Kidney glomerular epithelial cell (primary cell): ENCODE results near the gene RAB40C.

Experiments
- DNase-seq: peaks from one replicate; lab custom pipeline; 2025; lab: John Stamatoyannopoulos, UW

RAB40C gene

DNA sequence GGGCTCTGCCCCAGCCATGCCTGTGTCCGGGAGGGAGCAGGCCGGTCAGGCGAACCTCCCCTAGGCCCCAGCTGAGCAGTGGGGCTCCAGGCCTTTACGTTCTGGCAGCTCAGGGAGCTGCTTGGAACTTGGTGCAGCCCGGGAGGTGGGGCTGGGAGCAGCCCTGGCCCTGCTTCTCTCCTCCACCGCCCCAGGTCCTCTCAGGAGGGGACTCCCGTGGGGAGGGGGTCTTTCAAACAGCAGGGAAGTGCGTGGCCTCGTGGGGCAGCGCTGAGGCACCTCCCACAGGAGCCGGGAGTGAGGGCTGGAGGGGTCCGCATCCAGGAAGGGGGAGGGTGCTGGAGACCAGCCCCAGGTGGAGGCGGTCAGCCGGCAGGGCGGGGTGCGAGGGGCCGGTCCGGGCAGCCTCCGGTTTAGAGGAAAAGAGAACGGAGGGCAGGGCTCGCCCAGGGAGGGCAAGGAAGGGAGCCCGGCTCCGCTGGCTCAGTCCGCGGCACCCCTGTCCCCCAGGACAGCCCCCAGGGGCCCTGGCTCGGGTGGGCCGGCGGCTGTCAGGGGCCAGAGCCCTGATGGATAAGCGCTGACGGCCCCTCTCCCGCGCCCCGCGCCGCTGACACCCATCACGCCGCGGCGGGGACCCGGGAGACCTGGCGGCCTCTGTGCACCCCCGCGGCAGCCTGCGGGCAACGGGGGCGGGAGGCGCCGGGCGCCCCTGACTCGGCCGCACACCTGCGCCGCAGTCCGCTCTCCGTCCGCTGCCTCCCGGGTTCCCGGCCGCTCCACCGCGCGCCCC, 30.3 kb upstream of the RAB40C start:
- no peak for DNase-seq

DNA sequence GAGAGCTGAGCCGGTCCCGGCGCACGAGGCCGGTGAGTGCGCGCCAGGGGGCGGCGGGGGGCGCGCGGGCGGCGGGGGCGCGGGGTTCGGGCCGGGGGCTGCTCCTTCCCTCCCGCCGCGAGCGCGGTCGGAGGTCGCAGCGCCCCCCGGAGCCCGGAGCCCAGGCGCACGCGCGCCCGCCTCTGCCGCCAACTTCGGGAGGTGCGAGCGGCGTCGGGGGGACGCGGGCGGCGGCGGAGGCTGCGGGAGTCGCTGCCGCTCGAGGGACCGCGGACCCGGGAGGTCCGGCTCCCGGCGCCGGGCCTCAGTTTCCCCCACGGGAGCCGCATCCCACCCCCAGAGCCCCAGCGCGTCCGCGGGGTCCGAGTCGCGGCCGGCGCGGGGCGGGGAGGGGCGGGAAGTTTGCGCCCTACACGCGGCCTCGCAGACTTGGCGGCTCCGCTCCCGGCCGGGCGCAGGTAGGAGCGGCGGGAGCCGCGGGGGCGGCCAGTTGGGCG, 29.6 kb upstream of the RAB40C start, which contains the start of gene PRR35:
Gene PRR35 (plus strand): TSS at position 191 of the 497 bp plus-strand sequence. CDS start 2,901 bp downstream, outside the sequence.
- no peak for DNase-seq

DNA sequence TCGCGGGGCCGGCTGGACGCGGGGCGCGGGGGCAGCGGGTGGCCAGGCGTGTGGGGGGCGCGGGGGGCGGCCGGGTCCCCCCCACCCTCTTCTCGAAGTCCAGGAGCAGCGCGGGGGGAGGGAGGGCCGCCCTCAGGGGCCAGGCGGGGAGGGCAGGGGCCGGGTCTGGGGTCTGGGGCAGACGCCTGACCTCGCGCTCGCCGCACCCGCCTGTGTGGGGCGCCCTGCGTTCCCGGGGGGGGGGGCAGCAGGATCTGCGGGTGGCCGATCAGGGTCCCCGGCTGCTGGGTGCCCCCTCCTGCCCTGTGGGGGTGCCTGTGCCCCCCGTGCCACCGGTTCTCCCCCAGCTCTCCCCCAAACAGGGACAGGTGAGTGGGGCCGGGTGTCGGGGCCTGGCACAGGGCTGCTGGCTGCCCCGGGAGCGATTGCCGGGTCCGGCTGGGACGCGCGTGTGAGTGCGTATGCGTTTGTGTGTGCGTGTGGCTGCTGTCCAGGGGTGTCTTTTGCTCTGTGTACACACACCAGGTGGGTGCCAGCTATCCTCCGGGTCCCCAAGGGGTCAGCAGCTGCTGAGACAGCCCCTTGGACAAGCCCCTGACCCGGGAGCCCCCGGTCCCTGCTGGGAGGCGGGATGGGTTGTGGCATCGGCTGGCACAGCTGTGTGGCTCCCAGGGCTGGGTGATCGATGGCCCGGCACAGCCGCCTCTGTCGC, 29.0 kb upstream of the RAB40C start:
- DNase-seq: no peak

DNA sequence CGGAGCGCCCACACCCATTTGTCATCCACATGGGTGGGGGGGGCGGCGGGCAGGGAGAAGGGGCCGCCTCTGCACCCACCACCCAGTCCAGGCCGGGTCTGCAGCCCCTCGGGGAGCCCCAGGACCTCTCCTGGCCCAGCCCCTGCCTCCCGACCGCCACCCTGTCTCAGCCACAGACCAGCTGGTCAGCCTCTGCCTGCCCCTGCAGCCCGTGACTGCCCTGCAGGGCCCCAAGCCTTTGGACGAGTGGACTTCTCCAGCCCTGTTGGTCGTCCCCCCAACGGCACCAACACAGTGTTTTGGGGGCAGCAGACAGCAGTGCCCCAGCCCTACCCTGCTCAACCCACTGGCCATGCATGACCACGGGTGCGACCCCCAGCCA, 28.5 kb upstream of the RAB40C start:
- DNase-seq: no peak

DNA sequence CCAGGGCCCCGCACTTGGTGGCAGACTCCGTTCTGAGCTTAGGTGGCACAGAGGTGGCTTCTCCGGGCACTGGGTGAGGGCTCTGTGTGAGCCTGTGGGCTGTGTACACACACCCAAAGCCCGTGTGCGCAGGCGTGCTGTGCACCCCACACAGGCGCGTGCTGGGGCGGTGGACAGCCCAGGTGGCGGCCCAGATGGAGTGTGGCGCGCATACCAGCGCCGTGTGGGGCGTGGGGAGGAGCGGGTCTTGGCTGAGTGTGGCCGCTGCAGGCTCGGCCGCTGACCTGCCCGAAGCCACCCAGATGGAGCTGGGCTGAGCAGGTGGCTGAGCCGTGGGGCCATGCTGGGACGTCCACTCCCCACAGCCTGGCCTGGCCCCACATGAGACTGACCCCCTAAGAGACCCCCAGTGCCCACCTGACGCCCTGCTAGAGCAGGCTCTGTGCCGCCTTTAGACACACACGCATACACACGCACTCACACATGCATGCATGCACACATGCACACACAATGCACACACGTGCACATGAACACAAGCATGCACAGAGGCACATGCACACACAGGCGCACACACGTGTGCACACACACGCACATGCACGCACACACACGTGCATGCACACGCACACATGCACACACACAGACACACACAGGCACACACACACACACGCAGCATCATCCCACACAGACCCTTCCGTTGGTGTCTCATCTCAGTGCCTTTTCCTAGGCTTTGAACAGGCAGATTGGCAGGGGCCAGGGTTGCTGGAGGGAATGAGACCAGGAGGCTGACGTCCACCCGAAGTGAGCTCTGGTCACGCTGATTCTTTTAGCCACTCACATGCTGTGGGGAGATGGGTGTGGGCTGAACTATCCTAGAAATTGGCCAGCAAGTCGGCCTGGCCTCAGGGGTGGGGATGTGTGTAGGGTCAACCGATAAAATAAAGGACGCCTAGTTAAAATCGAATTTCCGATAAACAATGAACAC, 27.6 kb upstream of the RAB40C start:
- DNase-seq: no peak

DNA sequence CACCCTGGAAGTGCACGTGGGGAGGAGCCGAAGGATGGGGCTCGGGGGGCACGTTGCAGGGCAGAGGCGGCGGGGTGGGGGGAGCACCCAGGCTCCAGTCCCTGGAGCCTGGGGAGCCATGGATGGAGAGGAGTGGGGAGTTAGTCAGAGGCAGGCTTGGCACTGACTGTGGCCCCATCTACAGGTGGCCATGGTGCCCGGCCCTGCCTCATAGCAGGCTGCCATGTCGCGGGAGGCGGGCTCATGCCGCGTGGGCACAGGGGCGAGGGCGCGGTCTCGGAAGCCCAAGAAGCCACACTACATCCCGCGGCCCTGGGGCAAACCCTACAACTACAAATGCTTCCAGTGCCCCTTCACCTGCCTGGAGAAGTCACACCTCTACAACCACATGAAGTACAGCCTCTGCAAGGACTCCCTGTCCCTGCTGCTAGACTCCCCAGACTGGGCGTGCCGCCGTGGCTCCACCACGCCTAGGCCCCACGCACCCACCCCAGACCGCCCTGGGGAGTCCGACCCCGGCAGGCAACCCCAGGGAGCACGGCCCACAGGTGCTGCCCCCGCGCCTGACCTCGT, 26.7 kb upstream of the RAB40C start:
- DNase-seq: no peak

DNA sequence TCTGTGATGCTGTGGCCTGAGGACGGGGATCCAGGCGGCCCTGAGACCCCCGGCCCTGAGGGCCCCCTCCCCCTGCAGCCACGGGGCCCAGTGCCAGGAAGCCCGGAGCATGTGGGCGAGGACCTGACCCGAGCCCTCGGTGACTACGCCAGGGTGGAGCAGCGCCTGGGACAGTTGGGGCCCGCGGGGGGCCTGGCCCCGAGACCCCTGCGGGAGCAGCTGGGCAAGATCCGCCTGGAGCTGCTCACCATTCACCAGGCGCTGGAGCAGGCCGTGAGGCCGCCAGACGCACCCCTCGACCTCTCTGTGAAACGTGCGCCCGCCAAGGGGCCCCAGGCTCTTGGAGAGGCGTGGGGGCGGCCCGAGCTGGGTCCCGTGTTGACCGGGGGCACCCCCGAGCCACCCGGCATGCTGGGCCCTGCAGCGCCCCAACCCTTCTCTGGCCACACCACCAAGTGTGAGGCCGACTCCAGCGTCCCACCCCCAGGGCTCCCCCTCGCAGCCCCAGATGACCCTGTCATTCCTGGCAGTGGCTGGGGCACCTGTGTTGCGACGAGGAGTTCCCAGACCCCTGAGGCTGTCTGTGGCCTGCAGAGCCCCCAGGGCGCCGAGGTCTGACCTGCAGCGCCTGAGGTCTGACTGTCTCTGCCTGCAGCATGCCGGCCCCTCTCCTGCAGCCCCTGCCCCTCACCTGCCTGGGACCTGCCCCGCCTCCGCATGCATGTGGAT, 25.0 kb upstream of the RAB40C start:
- no peak for DNase-seq

DNA sequence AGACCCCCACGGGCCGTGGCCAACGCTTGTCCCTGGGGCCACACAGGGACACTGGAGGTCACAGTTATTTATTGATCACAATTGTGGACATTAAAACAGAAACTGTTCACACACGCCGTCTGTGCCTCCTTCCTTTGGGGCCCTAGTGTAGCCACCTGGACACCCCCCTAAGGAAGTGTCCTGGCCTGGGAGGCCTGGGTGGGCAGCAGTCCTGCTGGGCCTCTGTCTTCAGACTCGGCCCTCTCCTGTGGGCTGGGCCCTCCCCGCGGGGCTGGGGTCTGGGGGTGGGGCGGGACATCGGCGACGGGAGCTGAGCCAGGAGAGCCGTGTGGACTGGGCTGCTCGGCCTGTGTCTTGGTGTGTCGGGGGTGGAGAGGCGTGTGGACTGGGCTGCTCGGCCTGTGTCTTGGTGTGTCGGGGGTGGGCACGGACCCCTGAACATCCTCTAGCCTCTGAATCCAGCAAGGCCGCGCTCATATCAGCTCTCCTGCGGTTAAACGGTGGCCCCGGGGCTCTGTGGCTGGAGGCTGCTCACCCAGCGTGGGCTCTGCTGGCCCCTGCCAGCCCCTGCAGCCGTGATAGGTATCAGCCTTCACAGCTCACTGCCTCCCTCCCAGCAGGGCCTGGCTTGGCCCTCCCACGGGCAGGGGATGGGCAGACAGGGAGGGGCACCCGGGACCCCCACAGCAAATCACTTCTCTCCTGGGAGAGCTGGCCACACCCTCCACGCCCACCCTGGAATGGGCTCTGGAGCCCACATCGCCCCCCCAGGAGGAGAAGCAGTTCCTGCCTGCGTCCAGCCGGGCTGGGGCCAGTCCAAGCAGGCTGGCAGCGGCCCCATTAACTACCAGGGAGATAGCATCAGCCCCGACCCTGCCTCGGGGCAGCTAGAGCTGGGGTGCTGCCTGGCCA, 24.2 kb upstream of the RAB40C start:
- no peak for DNase-seq

DNA sequence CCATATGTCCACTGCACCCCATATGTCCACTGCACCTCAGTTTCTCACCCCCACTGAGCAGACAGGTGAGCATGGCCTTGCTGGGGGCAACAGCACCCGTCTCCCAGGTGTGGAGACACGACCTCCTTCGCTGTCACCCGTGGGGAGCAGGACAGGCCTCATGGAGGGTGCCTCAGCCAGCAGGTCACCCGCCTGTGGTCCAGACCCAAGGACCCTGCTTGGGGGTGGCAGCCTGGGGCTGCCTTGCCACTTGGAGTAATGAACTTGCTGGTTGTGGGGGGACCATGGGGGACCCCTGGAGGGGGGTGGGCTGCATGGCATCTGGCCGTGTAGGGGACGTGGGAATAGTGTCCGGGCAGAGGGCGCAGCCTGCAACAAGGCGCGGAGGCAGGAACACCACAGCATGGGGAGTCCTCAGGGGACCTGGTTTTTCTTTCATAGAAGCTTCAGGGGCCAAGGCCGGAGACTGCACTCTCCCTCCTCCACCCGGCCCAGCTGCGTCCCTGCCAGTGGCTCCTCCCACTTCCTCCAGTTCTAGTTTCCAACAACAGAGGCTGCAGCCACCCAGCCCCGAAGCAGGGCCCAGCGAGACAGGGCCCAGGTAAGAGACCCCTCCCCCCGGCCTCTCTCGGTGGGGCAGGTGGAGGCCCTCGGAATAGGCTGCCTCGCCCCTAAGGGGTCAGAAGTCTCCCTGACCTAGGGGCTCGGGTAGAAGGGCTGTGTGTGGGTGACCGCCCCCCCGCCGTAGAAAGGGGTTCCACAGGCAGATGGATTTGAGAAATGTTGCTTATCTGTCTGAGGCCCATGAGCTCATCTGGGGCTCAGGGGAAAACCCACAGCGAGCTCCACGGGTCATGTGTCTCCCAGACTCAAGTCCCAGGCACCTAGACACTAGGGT, 23.1 kb upstream of the RAB40C start, which contains the start of gene NHLRC4:
Gene NHLRC4 (plus strand): TSS at position 531 of the 898 bp plus-strand sequence. CDS start 1,043 bp downstream, outside the sequence.
- DNase-seq: peak; percentile 17

DNA sequence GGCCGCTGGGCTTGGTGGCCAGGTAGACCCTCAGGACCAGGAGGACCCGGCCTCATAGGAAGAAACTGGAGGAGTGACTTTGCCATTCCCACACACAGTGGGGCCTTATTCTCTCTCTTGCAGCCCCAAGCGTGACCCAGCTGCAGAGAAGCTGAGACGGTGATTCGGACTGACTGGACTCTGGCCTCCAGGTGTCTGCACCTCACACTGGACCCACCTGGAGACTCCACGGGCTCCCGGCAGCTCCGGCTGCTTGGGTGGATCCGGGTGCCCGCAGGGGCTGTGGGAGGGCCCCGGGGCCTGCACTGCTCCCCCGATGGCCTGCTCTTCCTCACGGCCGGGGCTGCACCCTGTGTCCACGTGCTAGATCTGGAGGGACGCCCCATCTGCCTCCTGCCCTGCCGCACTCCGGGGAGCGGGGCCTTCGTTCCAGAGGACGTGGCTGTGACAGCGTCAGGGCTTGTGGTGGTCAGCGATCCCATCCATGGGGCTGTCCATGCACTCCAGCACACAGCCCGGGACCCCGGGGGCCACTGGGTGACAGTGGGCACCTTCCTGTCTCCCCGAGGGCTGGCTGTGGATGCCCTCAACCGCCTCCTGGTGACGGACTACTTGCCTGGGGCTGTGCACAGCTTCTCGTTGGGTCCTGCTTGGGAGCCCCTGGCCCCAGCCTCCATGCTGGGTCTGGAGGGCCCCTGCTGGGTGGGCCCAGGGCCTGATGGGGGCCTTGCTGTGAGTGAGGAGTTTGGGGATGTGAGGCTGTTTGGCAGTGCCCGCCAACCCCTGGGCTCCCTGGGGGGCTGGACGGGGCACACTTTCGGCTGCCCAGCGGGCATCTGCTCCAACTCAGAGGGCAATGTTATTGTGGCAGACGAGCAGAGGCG, 22.3 kb upstream of the RAB40C start:
- DNase-seq: no peak

DNA sequence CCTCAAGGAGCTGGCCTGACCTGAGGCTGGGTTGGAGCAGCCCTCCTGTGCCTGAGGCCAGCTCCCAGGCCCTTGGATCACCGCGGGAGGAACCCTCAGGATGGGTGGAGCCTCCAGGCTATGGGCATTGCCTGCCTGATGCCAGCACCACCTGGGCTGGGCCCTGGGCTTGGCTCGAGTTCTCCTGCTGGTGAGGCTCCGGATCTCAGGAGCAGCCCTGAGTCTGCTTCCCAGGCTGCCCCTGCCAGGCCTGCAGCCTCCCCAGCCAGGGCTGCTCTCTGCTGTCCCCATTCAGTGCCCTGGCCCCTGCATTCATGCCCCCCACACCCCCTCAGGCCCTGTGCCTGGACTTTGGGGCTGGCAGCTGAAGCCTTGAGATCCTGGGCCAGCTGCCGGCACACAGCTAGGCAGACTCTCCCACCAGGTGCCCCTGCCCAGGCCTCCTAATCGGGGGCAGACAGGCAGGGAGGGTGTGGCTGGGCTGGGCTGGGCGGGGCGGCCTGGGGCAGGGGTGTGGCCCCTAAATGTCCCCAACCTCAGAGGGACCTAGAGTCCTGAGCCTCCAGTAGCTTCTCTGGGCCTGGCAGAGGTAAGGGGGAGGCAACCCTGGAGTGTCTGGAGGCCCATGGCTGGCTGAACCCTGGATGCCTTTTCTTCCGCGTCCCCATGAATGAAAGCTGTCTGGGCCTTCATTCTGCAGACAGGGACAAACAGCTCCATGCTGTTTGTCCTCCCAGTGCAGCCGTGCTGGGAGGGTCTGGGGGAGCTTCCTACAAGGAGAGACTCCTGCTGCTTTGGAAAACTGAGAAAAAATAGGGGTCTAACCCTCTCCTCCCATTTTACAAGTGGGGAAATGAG, 21.2 kb upstream of the RAB40C start:
- no peak for DNase-seq

DNA sequence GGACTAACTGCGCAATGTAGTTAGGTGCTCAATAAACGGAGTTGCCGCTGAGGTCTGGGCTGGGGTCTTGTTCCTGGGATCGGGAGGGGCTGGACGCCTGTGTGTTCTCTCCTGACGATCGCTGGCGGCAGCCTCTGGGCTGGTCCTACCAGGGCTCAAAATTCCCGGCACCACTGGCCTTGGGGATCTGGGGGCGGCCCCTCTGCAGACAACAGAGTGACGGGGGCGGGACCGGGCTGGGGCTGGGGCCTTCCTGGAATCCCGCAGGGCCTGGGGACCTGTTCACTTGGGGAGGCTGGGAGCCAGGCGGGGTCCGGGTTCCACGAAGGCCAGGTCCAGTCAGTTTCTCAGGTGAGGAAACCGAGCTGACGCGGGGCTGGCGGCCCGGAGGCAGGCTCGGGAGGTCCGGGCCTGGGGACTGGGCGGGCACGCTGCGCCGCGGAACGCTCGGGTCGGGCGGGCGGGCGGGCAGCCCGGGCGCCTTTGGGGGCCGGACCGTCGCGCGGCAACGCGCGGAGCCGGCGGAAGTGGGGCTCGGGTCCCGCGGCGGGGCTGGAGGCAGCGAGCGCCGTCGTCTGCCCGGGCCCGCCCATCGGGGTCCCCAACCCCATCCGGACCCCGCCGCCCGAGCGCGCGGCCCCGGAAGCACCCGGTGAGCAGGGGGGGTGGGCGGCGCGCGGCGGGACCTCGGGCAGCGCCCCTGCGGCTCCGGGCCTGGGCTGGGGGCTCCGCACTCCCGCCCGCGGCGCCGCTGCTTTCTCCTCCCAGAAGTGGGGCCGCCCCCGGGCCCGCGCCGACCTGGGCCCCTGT, 20.2 kb upstream of the RAB40C start, which contains the start of gene PIGQ:
Gene PIGQ (plus strand): TSS at position 524 of the 810 bp plus-strand sequence. CDS start 4,107 bp downstream, outside the sequence.
- no peak for DNase-seq

DNA sequence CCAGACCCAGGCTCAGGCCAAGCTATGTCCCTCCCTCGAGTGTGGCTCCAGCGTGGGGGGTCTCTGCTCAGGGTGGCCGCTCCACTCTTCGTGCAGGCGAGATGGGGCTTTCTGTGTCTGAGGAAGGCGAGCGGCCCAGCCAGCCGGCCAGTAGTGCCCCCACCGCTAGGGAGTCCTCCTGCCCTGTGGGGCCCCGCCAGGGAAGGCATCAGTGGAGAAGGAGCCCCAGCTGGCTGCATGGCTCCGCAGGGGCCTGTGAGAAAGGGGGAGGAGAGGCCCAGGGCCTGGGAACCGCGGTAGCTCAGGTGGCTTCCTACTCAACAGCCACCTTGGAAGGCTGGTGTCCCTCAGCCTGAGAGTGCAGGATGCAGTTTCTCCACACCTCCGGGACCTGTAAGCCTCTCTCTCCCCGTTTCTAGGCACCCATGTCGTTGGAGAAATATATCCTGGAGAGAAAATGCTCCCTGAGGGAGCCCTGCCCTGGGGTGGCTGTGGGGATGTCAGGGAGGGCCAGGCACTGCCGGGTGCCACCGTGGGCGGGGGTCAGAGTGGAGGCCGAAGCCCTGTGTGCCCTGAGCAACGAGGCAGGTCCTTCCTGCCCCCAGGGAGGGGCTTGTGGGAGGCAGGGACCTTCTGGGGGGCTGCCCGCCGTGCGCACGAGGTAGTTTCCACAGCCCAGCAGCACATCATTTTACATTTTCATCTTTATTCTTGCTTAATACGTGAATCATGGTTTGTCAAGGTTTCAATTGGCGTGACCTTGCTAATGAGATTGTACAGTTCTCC, 16.8 kb upstream of the RAB40C start:
- DNase-seq: no peak

DNA sequence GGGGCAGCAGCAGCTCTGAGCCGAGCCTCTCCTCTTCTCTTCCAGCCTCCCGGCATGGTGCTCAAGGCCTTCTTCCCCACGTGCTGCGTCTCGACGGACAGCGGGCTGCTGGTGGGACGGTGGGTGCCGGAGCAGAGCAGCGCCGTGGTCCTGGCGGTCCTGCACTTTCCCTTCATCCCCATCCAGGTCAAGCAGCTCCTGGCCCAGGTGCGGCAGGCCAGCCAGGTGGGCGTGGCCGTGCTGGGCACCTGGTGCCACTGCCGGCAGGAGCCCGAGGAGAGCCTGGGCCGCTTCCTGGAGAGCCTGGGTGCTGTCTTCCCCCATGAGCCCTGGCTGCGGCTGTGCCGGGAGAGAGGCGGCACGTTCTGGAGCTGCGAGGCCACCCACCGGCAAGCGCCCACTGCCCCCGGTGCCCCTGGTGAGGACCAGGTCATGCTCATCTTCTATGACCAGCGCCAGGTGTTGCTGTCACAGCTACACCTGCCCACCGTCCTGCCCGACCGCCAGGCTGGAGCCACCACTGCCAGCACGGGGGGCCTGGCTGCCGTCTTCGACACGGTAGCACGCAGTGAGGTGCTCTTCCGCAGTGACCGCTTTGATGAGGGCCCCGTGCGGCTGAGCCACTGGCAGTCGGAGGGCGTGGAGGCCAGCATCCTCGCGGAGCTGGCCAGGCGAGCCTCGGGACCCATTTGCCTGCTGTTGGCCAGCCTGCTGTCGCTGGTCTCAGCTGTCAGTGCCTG, 15.7 kb upstream of the RAB40C start:
- no peak for DNase-seq
